ENCODE data around the gene CUZD1. TPM values are rescaled to one million over a fixed set of nuclear protein-coding genes. Genes with fewer than 3 reads are reported as not detected.

CUZD1 gene
- polyA plus RNA-seq, 1 donor from 2014 or later: not detected

DNA sequence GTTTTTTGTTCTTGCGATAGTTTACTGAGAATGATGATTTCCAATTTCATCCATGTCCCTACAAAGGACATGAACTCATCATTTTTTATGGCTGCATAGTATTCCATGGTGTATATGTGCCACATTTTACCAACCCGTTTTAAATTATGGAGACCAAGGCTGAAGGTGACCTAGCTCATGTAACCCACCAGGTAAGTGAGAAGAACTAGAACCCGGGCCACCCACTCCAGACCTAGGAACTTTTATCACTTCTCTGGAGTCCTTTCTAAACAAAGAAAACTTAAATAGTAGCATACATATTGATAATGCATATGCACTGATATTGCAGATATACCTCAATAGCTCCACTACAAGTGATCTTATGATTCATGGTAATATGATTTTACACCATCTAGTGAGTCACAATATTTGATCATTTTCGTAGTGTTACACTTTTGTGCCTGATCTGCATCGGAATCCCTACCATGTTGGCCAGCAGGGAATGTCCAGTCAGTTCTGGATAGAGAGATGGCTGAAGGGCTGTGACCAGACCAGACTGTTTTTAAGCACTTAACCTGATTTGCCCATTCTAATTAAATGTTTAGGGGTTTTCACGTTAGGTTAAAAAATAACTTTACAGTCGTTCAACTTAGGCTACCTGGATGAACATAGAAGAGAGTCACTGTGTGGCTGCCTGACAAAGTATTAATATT, 15.2 kb downstream of the CUZD1 start:
- Histone ChIP-seq H2AFZ (ENCODE audit: low read depth, low read length) (no peak overlapping the region), H4K20me1 (ENCODE audit: insufficient read depth) (no peaks in the 10 kb centered on the region), H3K9me3 (ENCODE audit: low read length) (no peaks in the 10 kb centered on the region), H3K36me3 (ENCODE audit: insufficient read depth, low read length) (no peaks in the 10 kb centered on the region), H3K27ac (ENCODE audit: low read length) (no peak overlapping the region), H3F3A (ENCODE audit: insufficient read depth, low read length, poor library complexity, severe bottlenecking) (no peaks in the 10 kb centered on the region), H3K27me3 (ENCODE audit: insufficient read depth, low read depth, low read length) (no peaks in the 10 kb centered on the region), H3K79me2 (replicated peaks; ENCODE audit: insufficient read depth, low read length) (no peaks in the 10 kb centered on the region), H3K4me2 (ENCODE audit: low read length) (no peak overlapping the region), H3K9me2 (ENCODE audit: insufficient read depth, low read length) (no peaks in the 10 kb centered on the region), H3K4me3 (ENCODE audit: low read length) (no peak overlapping the region), H3K9ac (ENCODE audit: low read length) (no peak overlapping the region)
- TF ChIP-seq, protein P1, sequence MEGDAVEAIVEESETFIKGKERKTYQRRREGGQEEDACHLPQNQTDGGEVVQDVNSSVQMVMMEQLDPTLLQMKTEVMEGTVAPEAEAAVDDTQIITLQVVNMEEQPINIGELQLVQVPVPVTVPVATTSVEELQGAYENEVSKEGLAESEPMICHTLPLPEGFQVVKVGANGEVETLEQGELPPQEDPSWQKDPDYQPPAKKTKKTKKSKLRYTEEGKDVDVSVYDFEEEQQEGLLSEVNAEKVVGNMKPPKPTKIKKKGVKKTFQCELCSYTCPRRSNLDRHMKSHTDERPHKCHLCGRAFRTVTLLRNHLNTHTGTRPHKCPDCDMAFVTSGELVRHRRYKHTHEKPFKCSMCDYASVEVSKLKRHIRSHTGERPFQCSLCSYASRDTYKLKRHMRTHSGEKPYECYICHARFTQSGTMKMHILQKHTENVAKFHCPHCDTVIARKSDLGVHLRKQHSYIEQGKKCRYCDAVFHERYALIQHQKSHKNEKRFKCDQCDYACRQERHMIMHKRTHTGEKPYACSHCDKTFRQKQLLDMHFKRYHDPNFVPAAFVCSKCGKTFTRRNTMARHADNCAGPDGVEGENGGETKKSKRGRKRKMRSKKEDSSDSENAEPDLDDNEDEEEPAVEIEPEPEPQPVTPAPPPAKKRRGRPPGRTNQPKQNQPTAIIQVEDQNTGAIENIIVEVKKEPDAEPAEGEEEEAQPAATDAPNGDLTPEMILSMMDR (IDR thresholded peaks at IDR 0.05; ENCODE audit: poor library complexity, severe bottlenecking): no peak
- TF ChIP-seq, protein P2, sequence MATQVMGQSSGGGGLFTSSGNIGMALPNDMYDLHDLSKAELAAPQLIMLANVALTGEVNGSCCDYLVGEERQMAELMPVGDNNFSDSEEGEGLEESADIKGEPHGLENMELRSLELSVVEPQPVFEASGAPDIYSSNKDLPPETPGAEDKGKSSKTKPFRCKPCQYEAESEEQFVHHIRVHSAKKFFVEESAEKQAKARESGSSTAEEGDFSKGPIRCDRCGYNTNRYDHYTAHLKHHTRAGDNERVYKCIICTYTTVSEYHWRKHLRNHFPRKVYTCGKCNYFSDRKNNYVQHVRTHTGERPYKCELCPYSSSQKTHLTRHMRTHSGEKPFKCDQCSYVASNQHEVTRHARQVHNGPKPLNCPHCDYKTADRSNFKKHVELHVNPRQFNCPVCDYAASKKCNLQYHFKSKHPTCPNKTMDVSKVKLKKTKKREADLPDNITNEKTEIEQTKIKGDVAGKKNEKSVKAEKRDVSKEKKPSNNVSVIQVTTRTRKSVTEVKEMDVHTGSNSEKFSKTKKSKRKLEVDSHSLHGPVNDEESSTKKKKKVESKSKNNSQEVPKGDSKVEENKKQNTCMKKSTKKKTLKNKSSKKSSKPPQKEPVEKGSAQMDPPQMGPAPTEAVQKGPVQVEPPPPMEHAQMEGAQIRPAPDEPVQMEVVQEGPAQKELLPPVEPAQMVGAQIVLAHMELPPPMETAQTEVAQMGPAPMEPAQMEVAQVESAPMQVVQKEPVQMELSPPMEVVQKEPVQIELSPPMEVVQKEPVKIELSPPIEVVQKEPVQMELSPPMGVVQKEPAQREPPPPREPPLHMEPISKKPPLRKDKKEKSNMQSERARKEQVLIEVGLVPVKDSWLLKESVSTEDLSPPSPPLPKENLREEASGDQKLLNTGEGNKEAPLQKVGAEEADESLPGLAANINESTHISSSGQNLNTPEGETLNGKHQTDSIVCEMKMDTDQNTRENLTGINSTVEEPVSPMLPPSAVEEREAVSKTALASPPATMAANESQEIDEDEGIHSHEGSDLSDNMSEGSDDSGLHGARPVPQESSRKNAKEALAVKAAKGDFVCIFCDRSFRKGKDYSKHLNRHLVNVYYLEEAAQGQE (IDR thresholded peaks at IDR 0.05; ENCODE audit: borderline replicate concordance): no peak
- no peak for TF ChIP-seq MXI1 (conservative IDR thresholded peaks at IDR 0.05; ENCODE audit: poor library complexity, severe bottlenecking)

DNA sequence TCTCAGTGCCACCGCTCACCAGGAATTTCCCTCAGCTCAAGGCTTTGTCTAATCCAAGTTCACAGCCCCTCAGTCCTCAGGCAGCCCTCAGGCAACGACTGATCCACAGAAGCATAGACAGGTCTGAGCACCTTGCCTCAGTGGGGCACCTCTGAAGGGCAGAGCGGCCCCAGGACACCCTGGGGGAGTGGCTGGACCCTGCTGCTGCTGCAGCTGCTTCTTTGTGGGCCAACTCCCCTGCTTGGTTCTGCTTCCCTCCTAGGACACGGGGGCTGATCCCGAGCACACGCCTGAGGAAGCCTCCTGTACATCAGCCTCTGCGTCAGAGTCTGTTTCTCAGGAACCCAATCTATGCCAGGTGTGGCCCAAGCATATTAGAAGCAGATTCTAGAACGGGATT, 16.2 kb downstream of the CUZD1 start:
- Histone ChIP-seq H3K36me3 (ENCODE audit: insufficient read depth, low read length) (no peaks in the 10 kb centered on the region), H4K20me1 (ENCODE audit: insufficient read depth) (no peaks in the 10 kb centered on the region), H3K79me2 (replicated peaks; ENCODE audit: insufficient read depth, low read length) (no peaks in the 10 kb centered on the region), H3K9me2 (ENCODE audit: insufficient read depth, low read length) (no peaks in the 10 kb centered on the region), H3K4me3 (ENCODE audit: low read length) (no peak overlapping the region), H3K9ac (ENCODE audit: low read length) (no peak overlapping the region), H3K4me2 (ENCODE audit: low read length) (no peak overlapping the region), H3K27me3 (ENCODE audit: insufficient read depth, low read depth, low read length) (no peaks in the 10 kb centered on the region), H3F3A (ENCODE audit: insufficient read depth, low read length, poor library complexity, severe bottlenecking) (no peaks in the 10 kb centered on the region), H3K9me3 (ENCODE audit: low read length) (no peaks in the 10 kb centered on the region), H3K27ac (ENCODE audit: low read length) (no peak overlapping the region), H2AFZ (ENCODE audit: low read depth, low read length) (no peak overlapping the region)
- TF ChIP-seq MXI1 (conservative IDR thresholded peaks at IDR 0.05; ENCODE audit: poor library complexity, severe bottlenecking) (no peak), RAD21 (conservative IDR thresholded peaks at IDR 0.05) (no peak), EP300 (conservative IDR thresholded peaks at IDR 0.05; ENCODE audit: poor library complexity, severe bottlenecking) (no peak), EZH2 (IDR thresholded peaks at IDR 0.05; ENCODE audit: borderline replicate concordance, insufficient read depth, low read length, poor library complexity, severe bottlenecking) (no peak), SMC3 (conservative IDR thresholded peaks at IDR 0.05; ENCODE audit: poor library complexity) (no peak), POLR2AphosphoS5 (IDR thresholded peaks at IDR 0.05) (no peak), TAF1 (IDR thresholded peaks at IDR 0.05; ENCODE audit: low read depth) (no peak)
- TF ChIP-seq, protein P1 (IDR thresholded peaks at IDR 0.05; ENCODE audit: poor library complexity, severe bottlenecking): no peak
- TF ChIP-seq, protein P2 (IDR thresholded peaks at IDR 0.05; ENCODE audit: borderline replicate concordance): no peak

Data from neural cell (in vitro differentiated cells).